Gastroesophageal sphincter (tissue), 4 donors: ENCODE data around the gene ROPN1. TPM values are rescaled to one million over a fixed set of nuclear protein-coding genes. Genes with fewer than 3 reads are reported as not detected.
A peak's percentile ranks its signal among the peaks of the same experiment; 100 is the strongest.
"Not testable (repeated sequence)": the region's sequence is repeated elsewhere in the genome, so short reads cannot be mapped to it uniquely, and the experiment has no call there.

ENCODE experiments used
- ATAC-seq: fragments of 150-250 bp; one replicate; pipeline ENCODE4 v1.9.1; 2016; ENCODE audit warnings: mild to moderate bottlenecking, moderate library complexity
- H3K27ac ChIP-seq, 4 donors: fragments of 200-600 bp; sonication (generic) in 3 of 4; 1 replicate in 3 of 4; 2 replicates in 1 of 4; pipeline ENCODE4 v1.5.1; 2016 to 2019
- H3K27me3 ChIP-seq: fragments of 200-600 bp; sonication (generic); one replicate; pipeline ENCODE4 v1.5.1; 2019
- H3K36me3 ChIP-seq, 2 donors: fragments of 200-600 bp; sonication (generic); one replicate each; pipeline ENCODE4 v1.5.1; 2019; ENCODE audit warnings: control low read depth in 1 of 2
- H3K4me1 ChIP-seq, 3 donors: fragments of 200-600 bp; sonication (generic); 1 replicate in 2 of 3; 2 replicates in 1 of 3; pipeline ENCODE4 v1.5.1; 2016 to 2019; ENCODE audit warnings: control low read depth in 2 of 3
- H3K4me3 ChIP-seq, 2 donors: fragments of 200-600 bp; sonication (generic); one replicate each; pipeline ENCODE4 v1.5.1; 2019; ENCODE audit warnings: mild to moderate bottlenecking in 1 of 2, moderate library complexity in 1 of 2
- H3K9me3 ChIP-seq, 3 donors: fragments of 200-600 bp; sonication (generic); one replicate each; pipeline ENCODE4 v1.5.1; 2017 to 2019; ENCODE audit warnings: control low read depth in 2 of 3
- EP300 ChIP-seq: sonication (generic); formaldehyde crosslinking; IDR thresholded peaks from one replicate; pipeline ENCODE4 v1.6.1; 2017; ENCODE audit warnings: antibody characterized with exemption, mild to moderate bottlenecking
- POLR2A ChIP-seq, 2 donors: fragments of 450-650 bp; IDR thresholded peaks; one replicate each; pipeline ENCODE4 v1.6.1; 2017; ENCODE audit warnings: antibody characterized with exemption in 2 of 2, mild to moderate bottlenecking in 2 of 2, moderate library complexity in 1 of 2
- POLR2AphosphoS5 ChIP-seq: sonication (generic); formaldehyde crosslinking; IDR thresholded peaks from one replicate; pipeline ENCODE4 v1.6.1; 2017; ENCODE audit warnings: antibody characterized with exemption
- WGBS, 2 donors: methylation state at CpG; one replicate each; pipeline ENCODE4 v1.1.5; 2018; ENCODE audit warnings: low coverage in 1 of 2; 5-methylcytosine and 5-hydroxymethylcytosine counted together
- total RNA-seq, 4 donors: library from RNA; depleted of rRNA; stranded (reverse); fragments of >200 nt; gene quantifications; one replicate each; pipeline ENCODE4 v1.1.0, GENCODE V29; 2016
- TF ChIP-seq, protein P1 (sequence below), 4 experiments: fragments of 200-600 bp in 2 of 4; fragments of 450-650 bp in 2 of 4; sonication (generic) in 1 of 4; IDR thresholded peaks; one replicate each; pipeline ENCODE4 v1.5.1; 2017 to 2019; ENCODE audit warnings: antibody characterized with exemption in 4 of 4, mild to moderate bottlenecking in 2 of 4, moderate library complexity in 2 of 4

ROPN1 gene
- total RNA-seq, 4 donors from 2014 or later: 0.93 TPM; not detected in 3

- WGBS, 2 donors: 73% methylated on average over 4 of the region's 4 CpGs
- Histone ChIP-seq H3K4me1 (peaks cover 0 to 9% (median 4%) of the 10 kb centered on the region in 3 donors), H3K36me3 (no peaks in the 10 kb centered on the region), H3K27ac (no peak overlapping the region), H3K4me3 (peak overlapping the region in 1 of 2 donors; percentile 41), H3K27me3 (peaks cover 10% of the 10 kb centered on the region), H3K9me3 (peaks cover 0 to 7% (median 0%) of the 10 kb centered on the region in 3 donors)
- no peak for TF ChIP-seq POLR2A (IDR thresholded peaks at IDR 0.05)
- no peak for ATAC-seq
Observed at GRCh38 chr3:123980539-123980938, 11.4 kb downstream of the ROPN1 start.

- peak; percentile 91 for ATAC-seq
Observed at GRCh38 chr3:123979525-123980501, 12.1 kb downstream of the ROPN1 start.

DNA sequence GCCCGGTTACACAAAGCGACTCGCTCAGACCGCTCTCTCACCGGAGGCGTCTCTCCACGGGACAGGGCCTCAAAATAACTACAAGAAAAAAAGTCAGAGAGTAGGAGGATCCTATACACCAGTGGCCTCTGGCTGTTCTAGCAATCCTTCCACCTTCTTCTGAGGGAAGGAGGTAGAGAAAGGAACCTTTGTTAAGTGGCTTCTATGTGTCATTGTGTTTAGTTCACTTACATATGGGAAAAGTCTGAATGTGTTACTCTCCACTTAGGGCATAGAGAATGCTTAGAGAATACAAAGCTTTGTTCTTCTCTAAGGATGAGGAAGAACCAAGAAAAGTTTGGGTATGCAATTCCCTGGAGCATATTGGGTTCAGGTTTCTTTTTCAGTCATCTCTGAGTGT lies 15.0 kb downstream of the ROPN1 start:
- ATAC-seq, H3K27ac ChIP-seq: not testable (repeated sequence)
- no CpG with 5 or more reads among the region's 7 CpGs for WGBS, 2 donors

More at GRCh38 chr3:123979525-123980501, 12.1 kb downstream of the ROPN1 start:
- H3K27ac ChIP-seq: peak overlapping the region in 1 of 4 donors; percentile 37
- not testable (repeated sequence) for H3K27me3 ChIP-seq, H3K4me1 ChIP-seq, H3K9me3 ChIP-seq, H3K36me3 ChIP-seq
- TF ChIP-seq, protein P1, sequence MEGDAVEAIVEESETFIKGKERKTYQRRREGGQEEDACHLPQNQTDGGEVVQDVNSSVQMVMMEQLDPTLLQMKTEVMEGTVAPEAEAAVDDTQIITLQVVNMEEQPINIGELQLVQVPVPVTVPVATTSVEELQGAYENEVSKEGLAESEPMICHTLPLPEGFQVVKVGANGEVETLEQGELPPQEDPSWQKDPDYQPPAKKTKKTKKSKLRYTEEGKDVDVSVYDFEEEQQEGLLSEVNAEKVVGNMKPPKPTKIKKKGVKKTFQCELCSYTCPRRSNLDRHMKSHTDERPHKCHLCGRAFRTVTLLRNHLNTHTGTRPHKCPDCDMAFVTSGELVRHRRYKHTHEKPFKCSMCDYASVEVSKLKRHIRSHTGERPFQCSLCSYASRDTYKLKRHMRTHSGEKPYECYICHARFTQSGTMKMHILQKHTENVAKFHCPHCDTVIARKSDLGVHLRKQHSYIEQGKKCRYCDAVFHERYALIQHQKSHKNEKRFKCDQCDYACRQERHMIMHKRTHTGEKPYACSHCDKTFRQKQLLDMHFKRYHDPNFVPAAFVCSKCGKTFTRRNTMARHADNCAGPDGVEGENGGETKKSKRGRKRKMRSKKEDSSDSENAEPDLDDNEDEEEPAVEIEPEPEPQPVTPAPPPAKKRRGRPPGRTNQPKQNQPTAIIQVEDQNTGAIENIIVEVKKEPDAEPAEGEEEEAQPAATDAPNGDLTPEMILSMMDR (IDR thresholded peaks at IDR 0.05): peak; percentile 49 to 80 (median 70)
- WGBS, 2 donors: 7% methylated on average over 12 of the region's 29 CpGs; no CpG with 5 or more reads in 1 of the 2 donors
- peak overlapping the region; percentile 2 to 41 for H3K4me3 ChIP-seq

DNA sequence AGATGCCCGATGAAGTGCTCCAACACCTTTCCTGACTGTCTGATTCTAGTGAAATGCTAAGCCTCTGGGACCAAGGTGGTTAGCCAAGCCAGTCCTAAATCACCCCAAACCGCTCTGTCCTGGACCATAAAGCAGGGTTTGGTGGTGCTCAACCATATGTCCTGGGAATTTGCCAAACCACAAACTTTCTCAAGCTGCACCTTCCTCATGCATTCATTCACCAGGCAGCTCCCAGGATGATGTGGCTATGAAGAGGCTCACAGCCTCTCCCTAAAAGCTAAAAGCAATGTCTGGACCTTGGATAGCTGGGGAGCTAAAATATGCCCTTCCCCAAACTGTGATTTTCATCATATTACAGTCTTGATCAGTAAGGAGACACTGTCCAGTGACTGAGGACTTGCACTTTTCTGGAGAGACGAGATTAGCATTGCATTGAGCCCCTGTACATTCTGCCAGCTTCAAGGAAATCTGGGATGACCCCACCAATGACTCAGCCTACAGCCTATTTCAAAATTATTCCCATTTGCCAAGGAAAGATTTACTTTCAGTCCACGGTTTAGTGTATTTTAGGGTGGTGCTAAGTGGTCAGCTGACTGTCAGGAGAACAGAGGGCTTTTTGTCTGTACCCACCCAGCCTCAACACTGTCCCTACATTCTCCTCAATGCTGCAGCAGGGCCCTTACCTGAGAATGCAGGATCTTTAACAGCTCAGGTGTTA lies 15.6 kb downstream of the ROPN1 start:
- not testable (repeated sequence) for H3K27me3 ChIP-seq, H3K4me3 ChIP-seq, H3K36me3 ChIP-seq, H3K27ac ChIP-seq, H3K4me1 ChIP-seq, H3K9me3 ChIP-seq, ATAC-seq
- 57 to 88% methylated on average over 1 to 3 of the region's 4 CpGs for WGBS, 2 donors

More for the DNA sequence above, 15.0 kb downstream of the ROPN1 start:
- H3K4me1 ChIP-seq, H3K9me3 ChIP-seq, H3K4me3 ChIP-seq, H3K27me3 ChIP-seq, H3K36me3 ChIP-seq: not testable (repeated sequence)

GRCh38 chr3:123975030-123975429 lies 16.9 kb downstream of the ROPN1 start:
- ATAC-seq, H3K9me3 ChIP-seq, H3K36me3 ChIP-seq, H3K27me3 ChIP-seq, H3K4me1 ChIP-seq, H3K27ac ChIP-seq, H3K4me3 ChIP-seq: not testable (repeated sequence)
- WGBS, 2 donors: 80% methylated on average over 1 of the region's 7 CpGs

GRCh38 chr3:123971406-123971805 lies 20.5 kb downstream of the ROPN1 start:
- H3K4me1 ChIP-seq: no peaks in the 10 kb centered on the region
- TF ChIP-seq POLR2AphosphoS5: no peak
- no peak for TF ChIP-seq EP300
- TF ChIP-seq, protein P1 (IDR thresholded peaks at IDR 0.05): no peak
- TF ChIP-seq POLR2A (IDR thresholded peaks at IDR 0.05): no peak
- H3K36me3 ChIP-seq: no peaks in the 10 kb centered on the region
- no peaks in the 10 kb centered on the region for H3K9me3 ChIP-seq
- peaks cover 4% of the 10 kb centered on the region for H3K27me3 ChIP-seq
- H3K27ac ChIP-seq: no peak overlapping the region
- H3K4me3 ChIP-seq: no peak overlapping the region
- ATAC-seq: no peak

DNA sequence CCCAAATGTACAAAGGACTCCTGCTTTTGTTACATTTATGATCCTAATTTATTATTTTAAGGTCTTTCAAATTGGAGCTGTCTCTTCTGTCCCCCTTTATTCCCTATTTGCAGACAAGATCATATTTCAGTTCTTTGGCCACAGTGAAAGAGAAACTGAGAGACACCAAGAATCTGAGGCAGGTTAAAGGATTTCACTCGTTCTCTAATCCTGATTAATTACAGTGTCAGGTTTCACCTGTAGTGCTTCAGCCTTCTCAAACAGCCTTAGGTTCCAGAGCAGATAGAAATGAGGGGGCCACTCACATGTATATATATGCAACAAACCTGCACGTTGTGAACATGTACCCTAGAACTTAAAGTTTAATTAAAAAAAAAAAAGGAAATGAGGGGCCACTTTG lies 24.7 kb downstream of the ROPN1 start:
- WGBS, 2 donors: 21 to 33% methylated on average over 2 of the region's 2 CpGs
- not testable (repeated sequence) for H3K4me3 ChIP-seq, H3K27ac ChIP-seq, H3K9me3 ChIP-seq, H3K36me3 ChIP-seq, H3K4me1 ChIP-seq, ATAC-seq, H3K27me3 ChIP-seq

DNA sequence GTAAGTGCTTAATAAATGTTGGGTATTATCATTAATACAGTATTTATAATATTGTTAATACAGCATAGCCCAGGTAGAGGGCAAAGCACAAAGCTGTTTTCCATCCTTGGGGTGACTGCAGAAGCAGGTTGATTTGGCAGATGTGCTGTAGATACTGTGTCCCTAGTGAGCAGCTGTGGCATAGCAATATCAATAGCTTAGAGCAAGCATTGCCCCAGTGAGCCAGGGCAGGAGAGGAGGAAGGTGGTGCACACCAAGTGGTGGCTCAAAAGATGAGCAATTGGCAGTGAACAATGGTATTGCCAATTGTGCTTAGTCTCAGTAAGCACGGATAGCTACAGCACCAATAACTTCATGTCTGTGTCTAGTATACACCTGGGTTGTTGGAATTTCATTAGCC lies 25.1 kb downstream of the ROPN1 start:
- H3K27me3 ChIP-seq, H3K27ac ChIP-seq, ATAC-seq, H3K4me1 ChIP-seq, H3K9me3 ChIP-seq, H3K36me3 ChIP-seq, H3K4me3 ChIP-seq: not testable (repeated sequence)
- no CpG with 5 or more reads among the region's 1 CpG for WGBS, 2 donors

DNA sequence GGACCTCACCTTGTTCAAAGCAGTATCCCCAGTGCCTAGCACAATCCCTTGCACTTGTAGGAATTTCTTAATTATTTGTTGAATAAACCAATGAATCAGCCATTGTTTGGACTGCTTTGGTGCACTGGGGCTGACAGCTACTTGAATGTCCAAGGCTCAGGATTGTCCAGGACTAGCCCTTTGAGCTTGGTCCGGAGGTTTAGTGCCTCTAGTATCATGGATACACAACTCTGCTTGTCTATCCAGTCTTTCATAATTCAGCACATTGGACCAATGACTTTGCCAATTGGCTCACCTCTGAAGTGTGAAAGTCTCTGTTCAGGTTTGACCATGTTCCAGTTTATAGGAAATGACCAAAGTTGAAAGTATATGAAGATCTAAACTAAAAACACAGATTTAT lies 27.1 kb downstream of the ROPN1 start:
- H3K9me3 ChIP-seq, ATAC-seq, H3K36me3 ChIP-seq, H3K4me3 ChIP-seq, H3K27me3 ChIP-seq, H3K27ac ChIP-seq, H3K4me1 ChIP-seq: not testable (repeated sequence)
- WGBS, 2 donors: 67% methylated on average over 1 of the region's 1 CpG; no CpG with 5 or more reads in 1 of the 2 donors
